GM12872 (cell line): ENCODE measurements around the gene ALDH16A1.
A peak's percentile ranks its signal among the peaks of the same experiment; 100 is the strongest.

ENCODE experiments used
- TF ChIP-seq, protein P1 (sequence below): IDR thresholded peaks from 3 replicates; pipeline ENCODE4 v1.5.1; 2011; ENCODE audit warnings: low read depth, mild to moderate bottlenecking, low read length, moderate library complexity; ENCODE audit not compliant: insufficient read depth

Gene ALDH16A1

GRCh38 chr19:49487277-49488045, 34.4 kb downstream of the ALDH16A1 start, which contains the start of gene RPL13A:
Gene RPL13A (plus strand): TSS chr19:49487608. CDS start chr19:49487630, 22 bp downstream.
- TF ChIP-seq, protein P1, sequence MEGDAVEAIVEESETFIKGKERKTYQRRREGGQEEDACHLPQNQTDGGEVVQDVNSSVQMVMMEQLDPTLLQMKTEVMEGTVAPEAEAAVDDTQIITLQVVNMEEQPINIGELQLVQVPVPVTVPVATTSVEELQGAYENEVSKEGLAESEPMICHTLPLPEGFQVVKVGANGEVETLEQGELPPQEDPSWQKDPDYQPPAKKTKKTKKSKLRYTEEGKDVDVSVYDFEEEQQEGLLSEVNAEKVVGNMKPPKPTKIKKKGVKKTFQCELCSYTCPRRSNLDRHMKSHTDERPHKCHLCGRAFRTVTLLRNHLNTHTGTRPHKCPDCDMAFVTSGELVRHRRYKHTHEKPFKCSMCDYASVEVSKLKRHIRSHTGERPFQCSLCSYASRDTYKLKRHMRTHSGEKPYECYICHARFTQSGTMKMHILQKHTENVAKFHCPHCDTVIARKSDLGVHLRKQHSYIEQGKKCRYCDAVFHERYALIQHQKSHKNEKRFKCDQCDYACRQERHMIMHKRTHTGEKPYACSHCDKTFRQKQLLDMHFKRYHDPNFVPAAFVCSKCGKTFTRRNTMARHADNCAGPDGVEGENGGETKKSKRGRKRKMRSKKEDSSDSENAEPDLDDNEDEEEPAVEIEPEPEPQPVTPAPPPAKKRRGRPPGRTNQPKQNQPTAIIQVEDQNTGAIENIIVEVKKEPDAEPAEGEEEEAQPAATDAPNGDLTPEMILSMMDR = no peak

- TF ChIP-seq, protein P1 = no peak
Observed at GRCh38 chr19:49488046-49488862, 35.2 kb downstream of the ALDH16A1 start.

- TF ChIP-seq, protein P1 = no peak
Observed at GRCh38 chr19:49488863-49489537, 36.0 kb downstream of the ALDH16A1 start.

DNA sequence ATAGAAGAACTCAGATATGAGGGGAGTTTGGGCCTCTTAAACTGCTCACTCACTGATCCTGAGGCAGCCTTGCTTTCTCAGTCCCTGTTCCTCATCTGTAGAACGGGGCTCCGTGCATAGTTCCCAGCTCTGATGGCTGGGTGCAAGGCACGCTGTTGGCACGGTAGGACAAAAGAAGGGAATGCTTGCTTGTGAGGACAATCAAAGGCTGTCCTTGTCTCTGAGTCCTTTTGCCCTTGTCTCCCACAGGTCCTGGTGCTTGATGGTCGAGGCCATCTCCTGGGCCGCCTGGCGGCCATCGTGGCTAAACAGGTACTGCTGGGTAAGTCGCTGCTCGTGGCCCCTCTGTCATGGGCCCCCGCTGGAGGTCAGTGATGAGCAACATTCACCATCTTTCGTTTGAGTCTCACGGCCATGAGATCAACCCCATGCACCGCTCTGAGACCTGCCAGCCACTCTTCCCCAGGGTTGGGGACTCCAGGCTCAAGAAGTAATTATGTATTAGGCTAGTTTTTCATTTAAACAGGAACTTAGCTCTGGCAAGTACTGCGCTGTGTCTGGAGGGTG, 36.7 kb downstream of the ALDH16A1 start:
- TF ChIP-seq, protein P1 = peak; percentile 28; the same call in 2 of the 3 replicates

GRCh38 chr19:49490287-49491029, 37.4 kb downstream of the ALDH16A1 start:
- TF ChIP-seq, protein P1 = no peak

DNA sequence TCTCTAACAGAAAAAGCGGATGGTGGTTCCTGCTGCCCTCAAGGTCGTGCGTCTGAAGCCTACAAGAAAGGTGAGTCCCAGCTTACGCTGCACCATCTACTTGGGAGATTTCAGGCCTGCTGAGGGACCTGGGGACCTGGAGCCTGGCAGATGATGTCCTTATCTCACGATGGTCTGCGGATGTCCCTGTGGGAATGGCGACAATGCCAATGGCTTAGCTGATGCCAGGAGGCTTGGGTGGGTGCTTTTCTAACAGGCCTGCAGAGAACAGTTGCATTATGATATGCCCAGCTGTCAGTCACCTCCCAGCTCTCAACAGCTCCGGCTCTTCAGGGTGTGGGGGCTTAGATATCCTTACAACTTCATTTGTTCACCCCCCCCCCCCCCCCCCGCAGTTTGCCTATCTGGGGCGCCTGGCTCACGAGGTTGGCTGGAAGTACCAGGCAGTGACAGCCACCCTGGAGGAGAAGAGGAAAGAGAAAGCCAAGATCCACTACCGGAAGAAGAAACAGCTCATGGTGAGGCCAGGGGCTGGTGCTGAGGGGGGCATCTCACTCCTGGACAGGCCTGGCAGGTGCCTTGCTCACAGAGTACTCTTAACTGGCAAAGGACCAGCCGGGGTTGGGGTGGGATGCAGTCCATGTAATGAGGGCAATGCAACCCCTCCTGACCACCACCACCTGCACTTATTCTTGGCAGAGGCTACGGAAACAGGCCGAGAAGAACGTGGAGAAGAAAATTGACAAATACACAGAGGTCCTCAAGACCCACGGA, 38.2 kb downstream of the ALDH16A1 start:
- TF ChIP-seq, protein P1 = no peak
